Hepatocyte (in vitro differentiated cells): Measurements from ENCODE around the gene ATXN3L. TPM values are rescaled to one million over a fixed set of nuclear protein-coding genes. Genes with fewer than 3 reads are reported as not detected.

ENCODE experiments used
- DNase-seq: peaks from one replicate; pipeline ENCODE4 v3.0.0-alpha.2; 2016; ENCODE audit warnings: low spot score
- H2AFZ ChIP-seq: fragments of 200-600 bp; sonication (generic); 2 replicates; pipeline ENCODE4 v1.6.0; 2016; ENCODE audit warnings: antibody characterized with exemption, mild to moderate bottlenecking
- H3K27ac ChIP-seq: fragments of 200-600 bp; sonication (generic); 2 replicates; pipeline ENCODE4 v1.5.1; 2016; ENCODE audit warnings: mild to moderate bottlenecking
- H3K27me3 ChIP-seq: fragments of 200-600 bp; sonication (generic); 2 replicates; pipeline ENCODE4 v1.6.1; 2016
- H3K36me3 ChIP-seq: fragments of 200-600 bp; sonication (generic); replicated peaks from 2 replicates; pipeline ENCODE4 v1.5.1; 2016; ENCODE audit warnings: low read depth; ENCODE audit not compliant: insufficient read depth
- H3K4me1 ChIP-seq: fragments of 200-600 bp; sonication (generic); 2 replicates; pipeline ENCODE4 v1.5.1; 2016; ENCODE audit warnings: mild to moderate bottlenecking, moderate library complexity; ENCODE audit not compliant: insufficient read depth
- H3K4me2 ChIP-seq: fragments of 200-600 bp; sonication (generic); 2 replicates; pipeline ENCODE4 v1.6.0; 2016
- H3K4me3 ChIP-seq: fragments of 200-600 bp; sonication (generic); 2 replicates; pipeline ENCODE4 v1.5.1; 2016; ENCODE audit warnings: mild to moderate bottlenecking
- H3K79me2 ChIP-seq: fragments of 200-600 bp; sonication (generic); 2 replicates; pipeline ENCODE4 v1.6.0; 2017; ENCODE audit warnings: mild to moderate bottlenecking
- H3K9me2 ChIP-seq: fragments of 200-600 bp; sonication (generic); replicated peaks from 2 replicates; pipeline ENCODE4 v1.6.0; 2017; ENCODE audit warnings: mild to moderate bottlenecking; ENCODE audit not compliant: insufficient read depth
- H3K9me3 ChIP-seq: fragments of 200-600 bp; sonication (generic); 2 replicates; pipeline ENCODE4 v1.5.1; 2016; ENCODE audit warnings: low read depth, mild to moderate bottlenecking
- H4K20me1 ChIP-seq: fragments of 200-600 bp; sonication (generic); 2 replicates; pipeline ENCODE4 v1.6.0; 2016; ENCODE audit warnings: mild to moderate bottlenecking; ENCODE audit not compliant: insufficient read depth, poor library complexity, severe bottlenecking
- EZH2 ChIP-seq: fragments of 200-600 bp; sonication (generic); IDR thresholded peaks from 2 replicates; pipeline ENCODE4 v1.6.1; 2016; ENCODE audit warnings: antibody characterized with exemption, mild to moderate bottlenecking, borderline replicate concordance
- EZH2phosphoT487 ChIP-seq: fragments of 200-600 bp; sonication (generic); IDR thresholded peaks from one replicate; pipeline ENCODE4 v1.6.1; 2018; ENCODE audit warnings: antibody characterized with exemption, mild to moderate bottlenecking, low read depth, moderate library complexity; ENCODE audit not compliant: unreplicated experiment, severe bottlenecking
- WGBS: methylation state at CpG from one replicate; pipeline ENCODE4 v1.1.6; 2016; ENCODE audit warnings: low lambda C conversion rate; ENCODE audit errors: missing lambda C conversion rate; 5-methylcytosine and 5-hydroxymethylcytosine counted together
- polyA plus RNA-seq: library from polyadenylated mRNA; unstranded; fragments of >200 nt; fragmentation: Nextera tagmentation; extraction: Ambion mirVana; gene quantifications from 2 replicates; pipeline ENCODE4 v1.2.1, GENCODE V29; 2016
- total RNA-seq: library from RNA; depleted of rRNA; stranded (reverse); fragments of >200 nt; gene quantifications from 2 replicates; pipeline ENCODE4 v1.2.3, GENCODE V29; 2014
- TF ChIP-seq, protein P1 (sequence below): fragments of 200-600 bp; sonication (generic); IDR thresholded peaks from 2 replicates; pipeline ENCODE4 v1.5.1; 2016; ENCODE audit warnings: antibody characterized with exemption, mild to moderate bottlenecking; ENCODE audit not compliant: poor library complexity

ATXN3L gene
- total and polyA plus RNA-seq, 2 experiments from 2014 or later = not detected

DNA sequence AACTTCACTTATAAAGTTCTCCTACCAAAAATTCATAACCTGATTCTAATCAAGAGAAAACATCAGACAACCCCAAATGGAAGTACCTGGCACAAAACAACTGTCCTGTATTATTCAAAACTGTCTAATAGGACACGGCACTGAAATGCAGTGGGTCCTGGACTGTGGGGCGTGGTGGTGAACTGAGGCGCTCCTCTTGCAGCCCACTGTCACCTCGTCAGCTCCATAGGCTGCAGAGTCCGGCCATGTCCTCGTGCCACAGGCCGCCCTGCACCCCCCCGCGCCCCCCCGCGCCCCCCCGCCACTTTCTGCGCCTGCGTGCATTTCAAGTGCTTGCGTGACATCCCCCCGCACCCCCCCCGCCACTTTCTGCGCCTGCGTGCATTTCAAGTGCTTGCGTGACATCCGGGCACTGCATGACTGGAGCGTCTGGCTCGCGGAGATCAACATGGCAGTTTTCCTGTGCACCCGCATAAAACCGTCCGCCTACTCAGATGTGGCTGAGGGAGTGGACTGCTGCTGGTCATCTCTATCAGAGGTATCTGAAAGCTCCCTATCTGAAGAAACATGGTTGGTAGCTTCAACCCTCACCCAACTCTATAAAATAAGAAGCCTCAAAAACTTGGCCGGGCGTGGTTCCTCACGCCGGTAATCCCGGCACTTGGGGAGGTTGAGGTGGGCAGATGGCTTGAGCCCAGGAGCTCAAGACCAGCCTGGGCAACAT lies 28.8 kb downstream of the ATXN3L start:
- H3K27ac ChIP-seq = no peak overlapping the region
- TF ChIP-seq, protein P1, sequence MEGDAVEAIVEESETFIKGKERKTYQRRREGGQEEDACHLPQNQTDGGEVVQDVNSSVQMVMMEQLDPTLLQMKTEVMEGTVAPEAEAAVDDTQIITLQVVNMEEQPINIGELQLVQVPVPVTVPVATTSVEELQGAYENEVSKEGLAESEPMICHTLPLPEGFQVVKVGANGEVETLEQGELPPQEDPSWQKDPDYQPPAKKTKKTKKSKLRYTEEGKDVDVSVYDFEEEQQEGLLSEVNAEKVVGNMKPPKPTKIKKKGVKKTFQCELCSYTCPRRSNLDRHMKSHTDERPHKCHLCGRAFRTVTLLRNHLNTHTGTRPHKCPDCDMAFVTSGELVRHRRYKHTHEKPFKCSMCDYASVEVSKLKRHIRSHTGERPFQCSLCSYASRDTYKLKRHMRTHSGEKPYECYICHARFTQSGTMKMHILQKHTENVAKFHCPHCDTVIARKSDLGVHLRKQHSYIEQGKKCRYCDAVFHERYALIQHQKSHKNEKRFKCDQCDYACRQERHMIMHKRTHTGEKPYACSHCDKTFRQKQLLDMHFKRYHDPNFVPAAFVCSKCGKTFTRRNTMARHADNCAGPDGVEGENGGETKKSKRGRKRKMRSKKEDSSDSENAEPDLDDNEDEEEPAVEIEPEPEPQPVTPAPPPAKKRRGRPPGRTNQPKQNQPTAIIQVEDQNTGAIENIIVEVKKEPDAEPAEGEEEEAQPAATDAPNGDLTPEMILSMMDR = no peak
- TF ChIP-seq EZH2 = no peak
- TF ChIP-seq EZH2phosphoT487 = no peak
- H3K27me3 ChIP-seq = no peaks in the 10 kb centered on the region
- no peaks in the 10 kb centered on the region for H3K9me2 ChIP-seq
- no peak overlapping the region for H3K4me2 ChIP-seq
- no peaks in the 10 kb centered on the region for H3K36me3 ChIP-seq
- 98% methylated on average over 32 of the region's 32 CpGs for WGBS
- H3K4me3 ChIP-seq = no peak overlapping the region
- no peak for DNase-seq
- H3K79me2 ChIP-seq = no peaks in the 10 kb centered on the region
- no peaks in the 10 kb centered on the region for H3K9me3 ChIP-seq
- peaks cover 24% of the 10 kb centered on the region for H3K4me1 ChIP-seq
- no peak overlapping the region for H2AFZ ChIP-seq
- no peaks in the 10 kb centered on the region for H4K20me1 ChIP-seq

DNA sequence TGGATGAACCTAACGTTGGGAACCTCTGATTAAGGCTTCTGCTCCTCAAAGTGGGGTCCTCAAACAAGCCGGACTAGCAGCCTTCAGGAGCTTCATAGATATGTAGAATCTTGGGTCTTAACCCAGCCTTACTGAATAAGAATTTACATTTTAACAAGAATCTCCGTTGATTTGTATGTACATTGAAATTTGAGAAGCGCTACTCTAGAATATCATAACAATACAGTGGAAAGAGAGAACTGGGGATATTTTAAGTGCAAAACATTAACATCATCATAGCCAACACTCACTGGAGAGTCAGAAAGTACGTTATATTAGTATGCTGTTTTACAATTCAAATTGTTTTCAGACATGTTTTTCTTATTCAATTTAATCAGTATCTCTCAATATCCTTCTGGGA lies 31.2 kb downstream of the ATXN3L start:
- DNase-seq = no peak
- H2AFZ ChIP-seq = no peak overlapping the region

DNA sequence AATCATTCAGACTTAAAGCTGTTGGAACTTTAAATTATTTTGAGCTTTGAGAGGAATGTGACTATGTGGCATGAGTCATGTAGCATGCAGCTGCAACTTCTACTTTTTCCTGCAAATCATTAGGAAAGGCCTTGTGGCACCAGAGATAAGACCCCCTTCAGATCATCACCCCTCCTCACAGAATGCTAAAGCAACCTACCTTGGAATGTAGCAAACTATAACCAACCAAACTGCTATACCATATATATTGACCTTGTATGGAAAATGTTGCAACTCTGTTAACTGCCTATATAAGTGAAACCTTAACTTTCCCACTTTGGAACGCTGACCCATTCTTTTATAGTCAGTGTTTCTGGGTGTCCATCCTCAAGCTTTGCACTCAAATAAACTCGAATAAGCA lies 32.0 kb downstream of the ATXN3L start:
- DNase-seq = no peak
- no peaks in the 10 kb centered on the region for H4K20me1 ChIP-seq
- WGBS = 58% methylated on average over 2 of the region's 2 CpGs
- H2AFZ ChIP-seq = no peak overlapping the region
- no peaks in the 10 kb centered on the region for H3K9me2 ChIP-seq
- no peak overlapping the region for H3K4me3 ChIP-seq
- H3K4me1 ChIP-seq = peaks cover 19% of the 10 kb centered on the region
- no peaks in the 10 kb centered on the region for H3K36me3 ChIP-seq
- H3K79me2 ChIP-seq = no peaks in the 10 kb centered on the region
- H3K9me3 ChIP-seq = no peaks in the 10 kb centered on the region
- peak overlapping the region; percentile 44 for H3K4me2 ChIP-seq
- no peaks in the 10 kb centered on the region for H3K27me3 ChIP-seq
- no peak for TF ChIP-seq EZH2
- TF ChIP-seq EZH2phosphoT487 = no peak
- TF ChIP-seq, protein P1 = no peak
- peak overlapping the region; percentile 81 for H3K27ac ChIP-seq

More for the DNA sequence above, 31.2 kb downstream of the ATXN3L start:
- Histone ChIP-seq H4K20me1 (no peaks in the 10 kb centered on the region), H3K9me2 (no peaks in the 10 kb centered on the region), H3K27me3 (no peaks in the 10 kb centered on the region), H3K4me1 (peaks cover 24% of the 10 kb centered on the region), H3K4me3 (no peak overlapping the region), H3K4me2 (no peak overlapping the region), H3K9me3 (no peaks in the 10 kb centered on the region), H3K27ac (peak overlapping the region; percentile 81), H3K36me3 (no peaks in the 10 kb centered on the region), H3K79me2 (no peaks in the 10 kb centered on the region)
- TF ChIP-seq EZH2 = no peak
- no peak for TF ChIP-seq EZH2phosphoT487
- TF ChIP-seq, protein P1 = no peak
- WGBS = 66% methylated on average over 5 of the region's 5 CpGs
